GM23338 (cell line): Measurements from ENCODE around the gene NALF2. TPM values are rescaled to one million over a fixed set of nuclear protein-coding genes. Genes with fewer than 3 reads are reported as not detected.

Experiments
- ATAC-seq: fragments of 200-7000 bp; cut with Tn5 transposase; 3 replicates; pipeline ENCODE4 v1.9.1; 2020
- DNase-seq: peaks from one replicate; pipeline ENCODE4 v3.0.0-alpha.2; 2015; ENCODE audit warnings: low spot score
- H2AFZ ChIP-seq: fragments of 200-600 bp; sonication (generic); 2 replicates; pipeline ENCODE4 v1.8.0; 2016; ENCODE audit warnings: antibody characterized with exemption, mild to moderate bottlenecking, moderate library complexity
- H3F3A ChIP-seq: fragments of 200-600 bp; sonication (generic); replicated peaks from 2 replicates; pipeline ENCODE4 v1.8.0; 2017; ENCODE audit warnings: antibody characterized with exemption, mixed run types, low read depth
- H3K27ac ChIP-seq: fragments of 200-600 bp; sonication (generic); 2 replicates; pipeline ENCODE4 v1.6.1; 2016; ENCODE audit warnings: low read depth
- H3K27me3 ChIP-seq: fragments of 200-600 bp; sonication (generic); 2 replicates; pipeline ENCODE4 v1.8.0; 2016; ENCODE audit warnings: mild to moderate bottlenecking, mixed run types, moderate library complexity; ENCODE audit not compliant: insufficient read depth
- H3K36me3 ChIP-seq: fragments of 200-600 bp; sonication (generic); 2 replicates; pipeline ENCODE4 v1.8.0; 2016; ENCODE audit warnings: mild to moderate bottlenecking; ENCODE audit not compliant: insufficient read depth
- H3K4me1 ChIP-seq: fragments of 200-600 bp; sonication (generic); 2 replicates; pipeline ENCODE4 v1.8.0; 2016; ENCODE audit warnings: mild to moderate bottlenecking, moderate library complexity; ENCODE audit not compliant: insufficient read depth
- H3K4me2 ChIP-seq: fragments of 200-600 bp; sonication (generic); 2 replicates; pipeline ENCODE4 v1.7.1; 2017; ENCODE audit warnings: mixed run types
- H3K4me3 ChIP-seq: fragments of 200-600 bp; sonication (generic); 2 replicates; pipeline ENCODE4 v1.6.1; 2016; ENCODE audit warnings: mixed run types
- H3K79me2 ChIP-seq: fragments of 200-600 bp; sonication (generic); replicated peaks from 2 replicates; pipeline ENCODE4 v1.8.0; 2017; ENCODE audit warnings: mild to moderate bottlenecking; ENCODE audit not compliant: insufficient read depth
- H3K9me2 ChIP-seq: fragments of 200-600 bp; sonication (generic); 2 replicates; pipeline ENCODE4 v1.8.0; 2017; ENCODE audit not compliant: insufficient read depth
- H4K20me1 ChIP-seq: fragments of 200-600 bp; sonication (generic); replicated peaks from 2 replicates; pipeline ENCODE4 v1.8.0; 2017; ENCODE audit warnings: mild to moderate bottlenecking; ENCODE audit not compliant: insufficient read depth
- H3K27ac Mint-ChIP-seq: 2 replicates; pipeline ENCODE4 v1.8.0; 2020; ENCODE audit warnings: inconsistent platforms, mild to moderate bottlenecking, moderate library complexity, mixed read lengths
- H3K27me3 Mint-ChIP-seq: 3 replicates; pipeline ENCODE4 v1.8.0; 2022; ENCODE audit warnings: low read depth, mild to moderate bottlenecking, moderate library complexity, mixed read lengths, inconsistent platforms; ENCODE audit not compliant: insufficient read depth, poor library complexity
- H3K36me3 Mint-ChIP-seq: 3 replicates; pipeline ENCODE4 v1.8.0; 2021; ENCODE audit warnings: low read depth, mild to moderate bottlenecking, inconsistent platforms, moderate library complexity, mixed read lengths
- H3K4me1 Mint-ChIP-seq: 3 replicates; pipeline ENCODE4 v1.8.0; 2020; ENCODE audit warnings: mild to moderate bottlenecking, inconsistent platforms, mixed read lengths
- H3K4me3 Mint-ChIP-seq: 3 replicates; pipeline ENCODE4 v1.8.0; 2021; ENCODE audit warnings: moderate library complexity, mild to moderate bottlenecking, inconsistent platforms, mixed read lengths
- H3K9me3 Mint-ChIP-seq: 3 replicates; pipeline ENCODE4 v1.8.0; 2020; ENCODE audit warnings: moderate library complexity, mild to moderate bottlenecking, inconsistent platforms, mixed read lengths
- CREB1 ChIP-seq: fragments of 250-450 bp; sonication (Bioruptor Pico); IDR thresholded peaks from 2 replicates; pipeline ENCODE4 v1.5.0; 2020; ENCODE audit warnings: low read depth, mild to moderate bottlenecking, moderate library complexity
- CTCF ChIP-seq, 2 experiments: fragments of 200-600 bp in 1 of 2; sonication (generic) in 1 of 2; conservative IDR thresholded peaks; 2 replicates each; pipeline versions ENCODE4 v1.5.1 to v1.6.1; 2016 to 2017; ENCODE audit warnings: antibody characterized with exemption in 2 of 2, low read depth in 2 of 2, mild to moderate bottlenecking in 2 of 2, moderate library complexity in 1 of 2
- ETS1 ChIP-seq: IDR thresholded peaks from 2 replicates; pipeline ENCODE4 v1.6.1; 2016; ENCODE audit warnings: antibody characterized with exemption
- EZH2 ChIP-seq: fragments of 200-600 bp; sonication (generic); IDR thresholded peaks from one replicate; pipeline ENCODE4 v1.8.0; 2017; ENCODE audit warnings: antibody characterized with exemption, mild to moderate bottlenecking, low read depth; ENCODE audit not compliant: unreplicated experiment
- EZH2phosphoT487 ChIP-seq: fragments of 200-600 bp; sonication (generic); IDR thresholded peaks from one replicate; pipeline ENCODE4 v1.8.1; 2018; ENCODE audit warnings: antibody characterized with exemption; ENCODE audit not compliant: unreplicated experiment
- NANOG ChIP-seq: IDR thresholded peaks from 2 replicates; pipeline ENCODE4 v1.6.1; 2016; ENCODE audit warnings: antibody characterized with exemption, borderline replicate concordance
- POLR2AphosphoS5 ChIP-seq: IDR thresholded peaks from 2 replicates; pipeline ENCODE4 v1.6.1; 2016; ENCODE audit warnings: antibody characterized with exemption, low read depth
- ZNF114 ChIP-seq: fragments of 250-450 bp; sonication (Bioruptor Pico); IDR thresholded peaks from 2 replicates; pipeline ENCODE4 v1.5.0; 2020; ENCODE audit warnings: mild to moderate bottlenecking, moderate library complexity
- ZNF331 ChIP-seq: fragments of 250-450 bp; sonication (Bioruptor Pico); IDR thresholded peaks from 2 replicates; pipeline ENCODE4 v1.5.0; 2020; ENCODE audit warnings: low read depth, mild to moderate bottlenecking, moderate library complexity
- ZNF462 ChIP-seq: fragments of 250-450 bp; sonication (Bioruptor Pico); IDR thresholded peaks from 2 replicates; pipeline ENCODE4 v1.5.0; 2020; ENCODE audit warnings: mild to moderate bottlenecking, moderate library complexity
- polyA plus RNA-seq: library from polyadenylated mRNA; unstranded; fragments of >200 nt; fragmentation: Nextera tagmentation; extraction: Ambion mirVana; gene quantifications from 2 replicates; pipeline ENCODE4 v1.2.1, GENCODE V29; 2016
- total RNA-seq: library from RNA; depleted of rRNA; stranded (reverse); fragments of >200 nt; shearing (Covaris generic); gene quantifications from 2 replicates; pipeline ENCODE4 v1.2.3, GENCODE V29; 2014

NALF2 gene
- total and polyA plus RNA-seq, 2 experiments from 2014 or later: 4.4 to 10.5 TPM

GRCh38 chrX:69551421-69552009 is 47.4 kb downstream of the NALF2 start (continued):
- TF ChIP-seq ETS1 (no peak), ZNF331 (CRISPR knock-in tag) (no peak), EZH2phosphoT487 (no peak), NANOG (no peak), POLR2AphosphoS5 (no peak), ZNF114 (CRISPR knock-in tag) (no peak), EZH2 (no peak), CREB1 (CRISPR knock-in tag) (no peak), CTCF (conservative IDR thresholded peaks at IDR 0.05; ENCODE audit: low read depth in 2 of 2) (no peak)

GRCh38 chrX:69552512-69552911 is 48.4 kb downstream of the NALF2 start:
- no peak overlapping the region for H3K4me3 Mint-ChIP-seq
- H3K36me3 Mint-ChIP-seq: peaks cover 5% of the 10 kb centered on the region; the same call in 2 of the 3 replicates
- no peaks in the 10 kb centered on the region for H3K36me3 ChIP-seq
- H3F3A ChIP-seq: no peaks in the 10 kb centered on the region
- no peak overlapping the region for H3K4me3 ChIP-seq
- no peak for TF ChIP-seq ZNF462 (CRISPR knock-in tag)
- peaks cover 3% of the 10 kb centered on the region; the same call in 2 of the 3 replicates for H3K9me3 Mint-ChIP-seq
- H3K27ac ChIP-seq: no peak overlapping the region
- H4K20me1 ChIP-seq: no peaks in the 10 kb centered on the region
- no peaks in the 10 kb centered on the region for H3K27me3 ChIP-seq
- H3K79me2 ChIP-seq: no peaks in the 10 kb centered on the region
- no peak overlapping the region for H3K27ac Mint-ChIP-seq
- H3K27me3 Mint-ChIP-seq: peaks cover 4% of the 10 kb centered on the region
- no peak overlapping the region for H3K4me2 ChIP-seq
- no peaks in the 10 kb centered on the region for H3K9me2 ChIP-seq
- ATAC-seq (no peak), DNase-seq (no peak)
- H3K4me1 Mint-ChIP-seq: peaks cover 21% of the 10 kb centered on the region
- H3K4me1 ChIP-seq: peaks cover 4% of the 10 kb centered on the region
- no peak overlapping the region for H2AFZ ChIP-seq
